K562 (cell line): Measurements from ENCODE around the gene MAGI2. TPM values are rescaled to one million over a fixed set of nuclear protein-coding genes. Genes with fewer than 3 reads are reported as not detected.

Experiments
- BHLHE40 ChIP-seq: IDR thresholded peaks from 2 replicates; pipeline ENCODE4 v1.6.1; 2011; ENCODE audit warnings: low read length, improper control_type of control experiment
- CREM ChIP-seq: IDR thresholded peaks from 2 replicates; pipeline ENCODE4 v1.6.1; 2014; ENCODE audit warnings: antibody characterized with exemption, low read depth
- CTBP1 ChIP-seq: fragments of 450-650 bp; IDR thresholded peaks from 2 replicates; pipeline ENCODE4 v1.6.1; 2016; ENCODE audit warnings: borderline replicate concordance
- GATA2 ChIP-seq: sonication (generic); formaldehyde crosslinking; IDR thresholded peaks from 2 replicates; pipeline ENCODE4 v1.4.0; 2020; ENCODE audit warnings: mild to moderate bottlenecking, missing genetic modification reagents
- KAT2B ChIP-seq: IDR thresholded peaks from one replicate; pipeline ENCODE4 v1.6.1; 2012; ENCODE audit warnings: low read depth, mild to moderate bottlenecking, control low read depth, inconsistent platforms, low read length, moderate library complexity
- MAFG ChIP-seq: fragments of 450-650 bp; conservative IDR thresholded peaks from 2 replicates; pipeline ENCODE4 v1.6.1; 2016; ENCODE audit warnings: missing genetic modification characterization, missing compliant biosample characterization
- MCM7 ChIP-seq, 2 experiments: fragments of 450-650 bp; IDR thresholded peaks; 2 replicates each; pipeline ENCODE4 v1.6.1; 2016 to 2018
- MIER1 ChIP-seq: fragments of 450-650 bp; IDR thresholded peaks from 2 replicates; pipeline ENCODE4 v1.6.1; 2016; ENCODE audit warnings: antibody characterized with exemption, mild to moderate bottlenecking, low read depth
- MTA1 ChIP-seq: fragments of 450-650 bp; IDR thresholded peaks from 2 replicates; pipeline ENCODE4 v1.6.1; 2017; ENCODE audit warnings: borderline replicate concordance
- SMARCA4 ChIP-seq: fragments of 450-650 bp; IDR thresholded peaks from 2 replicates; pipeline ENCODE4 v1.6.1; 2016
- SOX6 ChIP-seq: fragments of 450-650 bp; IDR thresholded peaks from 2 replicates; pipeline ENCODE4 v1.6.1; 2014; ENCODE audit warnings: mild to moderate bottlenecking
- TAF7 ChIP-seq: fragments of 450-650 bp; IDR thresholded peaks from 2 replicates; pipeline ENCODE4 v1.6.1; 2016; ENCODE audit warnings: missing genetic modification characterization, missing compliant biosample characterization
- ZEB2 ChIP-seq: fragments of 450-650 bp; IDR thresholded peaks from 2 replicates; pipeline ENCODE4 v1.6.1; 2016
- ZNF12 ChIP-seq: sonication (generic); formaldehyde crosslinking; IDR thresholded peaks from 2 replicates; pipeline ENCODE4 v1.4.0; 2020; ENCODE audit warnings: mild to moderate bottlenecking, missing genetic modification reagents
- ZNF583 ChIP-seq: fragments of 250-450 bp; sonication (Bioruptor Pico); IDR thresholded peaks from 2 replicates; pipeline ENCODE4 v1.4.0; 2020
- ZNF785 ChIP-seq: fragments of 250-450 bp; sonication (Bioruptor Pico); IDR thresholded peaks from 2 replicates; pipeline ENCODE4 v1.4.0; 2020; ENCODE audit warnings: mild to moderate bottlenecking
- polyA plus RNA-seq, 8 experiments: library from polyadenylated mRNA; depleted of rRNA in 4 of 8; stranded (reverse) in 5 of 8; unstranded in 3 of 8; fragments of >200 nt; fragmentation: Nextera tagmentation in 2 of 8; fragmentation: Illumina TruSeq in 1 of 8; extraction: Ambion mirVana in 2 of 8; extraction: Trizol in 1 of 8; gene quantifications; 2 replicates each; pipeline versions ENCODE4 v1.2.1 to v1.2.3, GENCODE V29; 2011 to 2014; ENCODE audit warnings: inconsistent platforms in 1 of 8, missing spikeins in 1 of 8
- total RNA-seq, 7 experiments: library from RNA; depleted of rRNA in 6 of 7; stranded (reverse); fragments of >200 nt in 6 of 7; fragmentation: Illumina TruSeq in 2 of 7; extraction: Trizol in 2 of 7; gene quantifications; 2 replicates each; pipeline versions ENCODE4 v1.2.1 to v1.2.3, GENCODE V29; 2011 to 2021; ENCODE audit warnings: low replicate concordance in 1 of 7
- TF ChIP-seq, protein P1 (sequence below): sonication (generic); formaldehyde crosslinking; IDR thresholded peaks from 2 replicates; pipeline ENCODE4 v1.8.1; 2023; ENCODE audit warnings: mild to moderate bottlenecking, missing genetic modification reagents
- TF ChIP-seq, protein P2 (sequence below), 2 experiments: fragments of 450-650 bp; conservative IDR thresholded peaks; 2 replicates each; pipeline ENCODE4 v1.6.1; 2017; ENCODE audit warnings: mild to moderate bottlenecking in 2 of 2, moderate library complexity in 2 of 2
- TF ChIP-seq, protein P3 (sequence below), 2 experiments: fragments of 250-450 bp in 1 of 2; fragments of 450-650 bp in 1 of 2; sonication (Bioruptor Pico) in 1 of 2; IDR thresholded peaks; 2 replicates each; pipeline versions ENCODE4 v1.6.1 to v1.8.0; 2016 to 2021; ENCODE audit warnings: mild to moderate bottlenecking in 2 of 2, moderate library complexity in 2 of 2, missing compliant biosample characterization in 1 of 2, missing genetic modification characterization in 1 of 2

The MAGI2 gene
- total and polyA plus RNA-seq, 9 of the 15 experiments (the other 6 are each of a cell fraction or from before 2014, with no cell fraction given) = 0.27 to 1.4 (median 0.70) TPM

DNA sequence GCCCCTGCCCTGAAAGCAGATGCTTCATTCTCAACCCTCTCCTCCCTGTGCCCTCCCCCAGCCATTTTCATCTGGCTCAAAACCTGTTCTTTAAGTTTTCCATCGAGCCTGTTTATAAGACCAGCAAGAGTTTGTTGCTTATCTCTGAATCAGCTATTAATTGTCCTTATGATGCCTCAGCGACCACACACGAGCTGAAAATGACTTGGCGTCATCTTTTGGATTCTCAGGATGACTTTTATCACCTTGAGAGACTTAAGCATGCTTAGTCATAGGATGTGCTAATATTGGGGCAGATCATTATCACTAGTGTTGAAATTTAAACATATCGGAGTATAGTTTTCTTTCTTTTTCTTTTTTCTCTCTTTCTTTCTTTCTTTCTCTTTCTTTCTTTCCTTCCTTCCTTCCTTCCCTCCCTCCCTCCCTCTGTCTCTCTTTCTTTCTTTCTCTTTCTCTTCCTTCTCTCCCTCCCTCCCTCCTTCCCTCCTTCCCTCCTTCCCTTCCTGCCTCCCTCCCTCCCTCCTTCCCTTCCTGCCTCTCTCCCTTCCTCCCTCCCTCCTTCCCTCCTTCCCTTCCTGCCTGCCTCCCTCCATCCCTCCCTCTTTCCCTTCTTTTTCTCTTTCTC, 1470.4 kb downstream of the MAGI2 start (continued):
- no peak for TF ChIP-seq ZNF12 (CRISPR knock-in tag)
- TF ChIP-seq ZNF785 (CRISPR knock-in tag) = no peak
- peak; percentile 53; the same call in 1 of the 2 replicates for TF ChIP-seq SOX6
- TF ChIP-seq, protein P1, sequence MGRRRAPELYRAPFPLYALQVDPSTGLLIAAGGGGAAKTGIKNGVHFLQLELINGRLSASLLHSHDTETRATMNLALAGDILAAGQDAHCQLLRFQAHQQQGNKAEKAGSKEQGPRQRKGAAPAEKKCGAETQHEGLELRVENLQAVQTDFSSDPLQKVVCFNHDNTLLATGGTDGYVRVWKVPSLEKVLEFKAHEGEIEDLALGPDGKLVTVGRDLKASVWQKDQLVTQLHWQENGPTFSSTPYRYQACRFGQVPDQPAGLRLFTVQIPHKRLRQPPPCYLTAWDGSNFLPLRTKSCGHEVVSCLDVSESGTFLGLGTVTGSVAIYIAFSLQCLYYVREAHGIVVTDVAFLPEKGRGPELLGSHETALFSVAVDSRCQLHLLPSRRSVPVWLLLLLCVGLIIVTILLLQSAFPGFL = no peak
- TF ChIP-seq CREM = 0 out of 2 replicates have a peak, but pooled peaks have one; percentile 24
- TF ChIP-seq MAFG (tag) = peak; percentile 81
- 0 out of 2 replicates have a peak, but pooled peaks have one; percentile 61 for TF ChIP-seq ZEB2
- no peak for TF ChIP-seq KAT2B
- 0 out of 2 replicates have a peak, but pooled peaks have one; percentile 24 for TF ChIP-seq TAF7 (tag)
- peak; percentile 15; the same call in 1 of the 2 replicates for TF ChIP-seq GATA2 (CRISPR knock-in tag)
- TF ChIP-seq SMARCA4 = peak; percentile 50; the same call in 1 of the 2 replicates
- peak; percentile 64; the same call in 1 of the 2 replicates for TF ChIP-seq MTA1
- peak; percentile 37; the same call in 1 of the 2 replicates for TF ChIP-seq BHLHE40
- TF ChIP-seq, protein P2, sequence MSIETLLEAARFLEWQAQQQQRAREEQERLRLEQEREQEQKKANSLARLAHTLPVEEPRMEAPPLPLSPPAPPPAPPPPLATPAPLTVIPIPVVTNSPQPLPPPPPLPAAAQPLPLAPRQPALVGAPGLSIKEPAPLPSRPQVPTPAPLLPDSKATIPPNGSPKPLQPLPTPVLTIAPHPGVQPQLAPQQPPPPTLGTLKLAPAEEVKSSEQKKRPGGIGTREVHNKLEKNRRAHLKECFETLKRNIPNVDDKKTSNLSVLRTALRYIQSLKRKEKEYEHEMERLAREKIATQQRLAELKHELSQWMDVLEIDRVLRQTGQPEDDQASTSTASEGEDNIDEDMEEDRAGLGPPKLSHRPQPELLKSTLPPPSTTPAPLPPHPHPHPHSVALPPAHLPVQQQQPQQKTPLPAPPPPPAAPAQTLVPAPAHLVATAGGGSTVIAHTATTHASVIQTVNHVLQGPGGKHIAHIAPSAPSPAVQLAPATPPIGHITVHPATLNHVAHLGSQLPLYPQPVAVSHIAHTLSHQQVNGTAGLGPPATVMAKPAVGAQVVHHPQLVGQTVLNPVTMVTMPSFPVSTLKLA (conservative IDR thresholded peaks at IDR 0.05) = no peak
- TF ChIP-seq MCM7 (IDR thresholded peaks at IDR 0.05) = peak in 1 of 2 experiments; percentile 54; a peak in 1 of 4 replicates
- TF ChIP-seq, protein P3, sequence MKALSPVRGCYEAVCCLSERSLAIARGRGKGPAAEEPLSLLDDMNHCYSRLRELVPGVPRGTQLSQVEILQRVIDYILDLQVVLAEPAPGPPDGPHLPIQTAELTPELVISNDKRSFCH (CRISPR knock-in tag; IDR thresholded peaks at IDR 0.05) = no peak
- TF ChIP-seq, protein P3 (tag; IDR thresholded peaks at IDR 0.05) = no peak
- peak; percentile 52; the same call in 1 of the 2 replicates for TF ChIP-seq CTBP1
- no peak for TF ChIP-seq ZNF583 (CRISPR knock-in tag)
- TF ChIP-seq MIER1 = no peak
